IPS-20b (cell line): ENCODE data around the gene JOSD2.

Source experiments
- H3K27ac ChIP-seq: one replicate; pipeline ENCODE4 v1.5.1; 2013; ENCODE audit warnings: low read length
- H3K27me3 ChIP-seq: 2 replicates; pipeline ENCODE4 v1.6.1; 2013; ENCODE audit warnings: mild to moderate bottlenecking, low read length, inconsistent platforms; ENCODE audit not compliant: insufficient read depth
- H3K36me3 ChIP-seq: 2 replicates; pipeline ENCODE4 v1.6.1; 2013; ENCODE audit warnings: low read depth, mild to moderate bottlenecking, inconsistent platforms, low read length, moderate library complexity; ENCODE audit not compliant: insufficient read depth
- H3K4me1 ChIP-seq: 2 replicates; pipeline ENCODE4 v1.6.1; 2013; ENCODE audit warnings: mild to moderate bottlenecking, control low read depth, inconsistent platforms, low read length, moderate library complexity; ENCODE audit not compliant: insufficient read depth
- H3K4me3 ChIP-seq: 2 replicates; pipeline ENCODE4 v1.5.1; 2013; ENCODE audit warnings: mild to moderate bottlenecking, low read length, inconsistent platforms
- H3K9ac ChIP-seq: 2 replicates; pipeline ENCODE4 v1.6.1; 2013; ENCODE audit warnings: low read depth, mild to moderate bottlenecking, inconsistent platforms, low read length, moderate library complexity
- H3K9me3 ChIP-seq: 2 replicates; pipeline ENCODE4 v1.6.1; 2013; ENCODE audit warnings: mild to moderate bottlenecking, low read depth, low read length, inconsistent platforms; ENCODE audit not compliant: insufficient read depth

Gene JOSD2

DNA sequence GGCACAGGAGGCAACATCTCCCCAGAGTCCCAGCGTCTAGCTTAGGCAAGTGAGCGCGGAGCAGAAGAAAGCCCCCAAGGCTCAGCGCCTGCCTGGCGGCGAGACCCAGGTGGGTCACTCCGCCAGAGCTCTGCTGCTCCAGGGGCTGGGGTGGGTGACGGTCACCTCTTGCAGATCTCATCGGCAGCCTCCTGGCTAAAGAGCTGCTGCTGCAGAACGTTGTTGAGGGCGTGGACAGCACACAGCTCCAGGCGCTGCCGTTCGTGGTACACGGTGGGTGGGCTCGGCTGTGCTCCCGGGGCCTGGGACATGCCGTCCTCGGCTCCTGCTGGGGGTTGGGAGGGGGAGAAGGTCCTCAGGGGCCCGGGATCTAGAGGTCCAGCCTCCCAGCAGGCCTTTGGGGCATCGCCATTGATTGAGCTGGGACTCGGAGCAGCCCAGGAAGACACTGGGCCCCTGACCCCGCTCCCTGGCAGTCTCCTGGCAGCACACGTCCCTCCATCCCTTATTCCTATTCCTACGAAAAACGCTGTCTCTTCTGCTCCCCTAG lies 795 bp downstream of the JOSD2 start:
- H3K27ac ChIP-seq = no peak overlapping the region
- no peaks in the 10 kb centered on the region for H3K4me1 ChIP-seq
- H3K27me3 ChIP-seq = peaks cover 5% of the 10 kb centered on the region; the same call in 1 of the 2 replicates
- H3K9me3 ChIP-seq = peaks cover 18% of the 10 kb centered on the region
- H3K4me3 ChIP-seq = peak overlapping the region; percentile 60; the same call in 1 of the 2 replicates
- H3K36me3 ChIP-seq = no peaks in the 10 kb centered on the region
- no peak overlapping the region for H3K9ac ChIP-seq

DNA sequence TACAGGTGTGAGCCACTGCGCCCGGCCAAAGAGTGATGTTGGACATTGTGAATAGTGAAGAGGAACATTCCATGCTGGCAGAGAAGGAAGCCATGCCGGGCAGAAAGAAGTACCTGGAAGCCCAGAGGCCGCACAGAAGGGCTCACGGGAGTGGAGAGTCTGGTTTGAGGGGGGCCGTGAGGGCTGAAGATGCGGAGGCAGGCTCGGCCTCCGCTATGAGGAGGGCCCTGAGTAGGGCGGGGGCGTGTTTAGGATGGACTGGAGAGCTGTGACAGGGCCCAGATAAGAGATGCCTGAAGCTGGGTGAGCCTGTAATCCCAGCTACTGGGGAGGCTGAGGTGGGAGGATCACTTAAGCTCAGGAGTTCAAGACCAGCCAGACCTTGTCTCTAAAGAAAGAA lies 1.6 kb downstream of the JOSD2 start:
- Histone ChIP-seq H3K36me3 (no peaks in the 10 kb centered on the region), H3K27me3 (peaks cover 5% of the 10 kb centered on the region; the same call in 1 of the 2 replicates), H3K4me3 (no peak overlapping the region), H3K4me1 (no peaks in the 10 kb centered on the region), H3K27ac (no peak overlapping the region), H3K9me3 (peaks cover 17% of the 10 kb centered on the region), H3K9ac (no peak overlapping the region)

DNA sequence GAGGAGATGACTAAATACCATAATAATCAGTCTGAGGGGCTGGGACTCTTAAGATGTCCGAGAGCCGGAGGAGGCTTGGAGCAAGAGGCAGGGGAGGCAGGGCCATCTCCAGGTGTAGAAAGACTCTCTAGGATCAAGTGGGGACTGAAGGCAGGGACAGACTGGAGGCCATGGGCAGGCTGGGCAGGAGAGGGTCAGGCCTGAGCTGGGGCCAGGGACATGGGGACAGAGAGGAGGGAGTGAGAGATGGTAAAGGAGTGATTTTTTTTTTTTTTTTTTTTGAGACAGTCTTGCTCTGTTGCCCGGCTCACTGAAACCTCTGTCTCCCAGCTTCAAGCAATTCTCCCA lies 2.2 kb downstream of the JOSD2 start:
- no peaks in the 10 kb centered on the region for H3K4me1 ChIP-seq
- H3K27me3 ChIP-seq = peaks cover 5% of the 10 kb centered on the region; the same call in 1 of the 2 replicates
- no peak overlapping the region for H3K27ac ChIP-seq
- no peak overlapping the region for H3K9ac ChIP-seq
- no peak overlapping the region for H3K4me3 ChIP-seq
- no peaks in the 10 kb centered on the region for H3K36me3 ChIP-seq
- peaks cover 13% of the 10 kb centered on the region; the same call in 1 of the 2 replicates for H3K9me3 ChIP-seq

DNA sequence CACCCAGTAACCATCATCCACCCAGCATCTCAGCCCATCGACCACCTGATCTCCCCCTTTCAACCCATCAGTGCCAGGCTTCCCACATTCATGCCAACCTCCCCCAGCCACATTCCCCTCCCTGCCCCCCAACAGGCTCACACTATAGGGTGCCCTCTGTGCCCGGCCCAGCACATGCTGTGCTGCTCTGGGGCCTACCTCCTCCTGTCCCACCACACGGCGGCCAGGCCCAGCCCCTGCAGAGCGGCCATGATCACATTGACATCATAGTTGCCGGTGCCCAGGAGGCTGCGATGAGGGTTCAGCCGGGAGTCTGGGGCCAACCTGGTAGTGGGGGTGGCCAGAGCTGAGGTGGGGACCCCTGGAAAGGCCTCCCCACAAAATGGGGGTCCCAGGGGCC lies 3.6 kb downstream of the JOSD2 start:
- Histone ChIP-seq H3K27ac (no peak overlapping the region), H3K4me1 (no peaks in the 10 kb centered on the region), H3K4me3 (no peak overlapping the region), H3K36me3 (no peaks in the 10 kb centered on the region), H3K9me3 (peaks cover 13% of the 10 kb centered on the region; the same call in 1 of the 2 replicates), H3K9ac (no peak overlapping the region), H3K27me3 (peaks cover 5% of the 10 kb centered on the region; the same call in 1 of the 2 replicates)

DNA sequence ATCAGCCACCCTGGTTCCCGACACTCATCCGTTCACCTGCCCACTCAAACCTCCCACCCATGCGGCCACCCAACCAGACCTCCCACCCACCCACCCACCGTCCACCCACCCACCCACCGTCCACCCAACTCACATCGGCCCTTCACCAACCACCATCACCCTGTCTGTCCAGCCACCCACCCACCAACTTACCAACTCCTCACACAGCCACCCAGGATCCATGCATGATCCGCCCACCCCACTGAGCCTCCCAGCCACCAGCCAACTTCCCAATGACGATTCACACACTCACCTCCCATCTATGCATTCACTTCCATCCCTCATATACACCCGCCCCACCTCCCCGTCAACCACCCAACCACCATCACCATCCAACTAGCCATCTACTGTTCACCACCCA lies 4.3 kb downstream of the JOSD2 start:
- peaks cover 13% of the 10 kb centered on the region; the same call in 1 of the 2 replicates for H3K9me3 ChIP-seq
- no peak overlapping the region for H3K4me3 ChIP-seq
- H3K27ac ChIP-seq = no peak overlapping the region
- H3K36me3 ChIP-seq = no peaks in the 10 kb centered on the region
- no peak overlapping the region for H3K9ac ChIP-seq
- H3K4me1 ChIP-seq = no peaks in the 10 kb centered on the region
- H3K27me3 ChIP-seq = peaks cover 5% of the 10 kb centered on the region; the same call in 1 of the 2 replicates

DNA sequence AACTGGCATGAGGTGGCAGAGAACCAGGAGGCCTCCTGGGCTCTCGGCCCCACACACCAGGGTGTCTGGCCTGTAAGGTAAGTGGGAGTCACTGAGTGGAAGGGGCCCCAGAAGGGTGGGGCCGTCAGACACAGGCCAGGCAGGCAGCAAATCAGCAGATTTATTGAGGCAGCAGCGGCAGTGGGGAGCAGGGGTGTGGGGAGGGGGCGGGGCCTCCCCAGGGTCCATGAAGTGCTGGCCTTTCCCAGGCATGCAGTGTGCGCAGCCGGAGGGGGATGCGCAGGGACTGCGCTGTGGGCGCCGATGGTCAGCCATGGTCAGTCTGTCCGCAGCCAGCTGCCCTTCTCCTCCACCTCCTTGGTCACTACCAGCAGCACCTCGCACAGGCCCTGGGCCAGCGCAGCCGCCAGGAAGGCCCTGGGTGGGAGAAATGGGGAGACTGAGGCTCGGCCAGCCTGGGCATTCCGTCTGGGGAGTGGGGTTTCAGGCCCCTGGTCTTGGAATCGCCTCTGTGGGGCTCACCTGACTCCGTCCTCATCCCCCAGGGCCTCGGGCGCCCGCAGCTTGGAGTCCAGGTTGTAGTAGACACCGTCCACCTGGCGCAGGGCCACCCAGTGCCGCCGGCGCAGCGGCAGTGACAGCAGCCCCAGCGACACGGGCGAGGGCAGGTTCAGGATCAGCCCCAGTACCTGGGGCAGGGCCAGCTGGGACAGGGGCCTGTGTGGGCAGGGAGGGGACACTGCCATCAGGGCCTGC lies 5.0 kb downstream of the JOSD2 start:
- Histone ChIP-seq H3K9ac (no peak overlapping the region), H3K27ac (no peak overlapping the region), H3K9me3 (peaks cover 13% of the 10 kb centered on the region; the same call in 1 of the 2 replicates), H3K27me3 (peaks cover 6% of the 10 kb centered on the region), H3K4me3 (no peak overlapping the region), H3K4me1 (no peaks in the 10 kb centered on the region), H3K36me3 (no peaks in the 10 kb centered on the region)

DNA sequence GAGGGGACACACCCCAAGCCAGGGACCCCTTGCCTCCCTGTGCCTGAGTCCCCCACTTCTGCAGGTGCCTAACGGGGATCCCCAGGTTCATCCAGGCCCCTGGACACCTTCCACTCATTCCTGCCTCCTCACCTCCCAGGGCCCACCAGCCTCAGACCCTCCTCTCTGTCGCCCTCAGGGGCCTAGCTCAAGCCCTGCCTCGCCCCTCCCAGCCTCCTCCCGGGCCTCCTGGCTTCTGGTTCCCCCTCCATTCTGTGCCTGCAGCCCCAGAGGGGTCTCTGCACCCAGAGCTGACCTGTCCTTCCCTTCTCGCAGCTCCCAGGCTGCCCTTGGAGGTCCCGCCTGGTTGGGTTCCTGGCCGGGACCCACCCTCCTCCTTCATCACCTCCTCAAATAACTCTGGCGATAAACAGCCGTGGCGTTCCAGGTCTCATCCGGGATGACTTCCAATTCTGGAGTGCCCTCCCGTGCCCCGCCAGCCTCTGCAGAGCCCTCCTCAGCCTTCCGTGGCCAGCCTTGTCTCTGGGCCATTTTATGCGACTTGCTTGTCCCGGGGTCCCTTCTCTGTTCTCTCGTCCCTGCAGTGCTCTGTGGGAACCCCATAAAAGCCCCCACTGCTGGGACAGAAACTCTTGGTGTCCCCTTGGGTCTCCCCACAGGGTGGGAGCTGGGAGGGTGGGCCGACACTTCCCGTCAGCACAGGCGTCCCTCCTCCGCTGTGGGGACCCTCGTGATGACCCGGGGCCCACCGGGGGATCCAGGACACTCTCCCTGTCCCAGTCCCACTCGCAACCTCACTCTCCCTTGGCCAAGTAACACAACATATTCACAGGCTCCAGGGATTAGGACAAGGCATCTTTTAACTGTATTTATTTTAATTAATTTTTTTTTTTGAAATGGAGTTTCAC lies 9.2 kb downstream of the JOSD2 start:
- H3K27me3 ChIP-seq = peaks cover 40% of the 10 kb centered on the region

DNA sequence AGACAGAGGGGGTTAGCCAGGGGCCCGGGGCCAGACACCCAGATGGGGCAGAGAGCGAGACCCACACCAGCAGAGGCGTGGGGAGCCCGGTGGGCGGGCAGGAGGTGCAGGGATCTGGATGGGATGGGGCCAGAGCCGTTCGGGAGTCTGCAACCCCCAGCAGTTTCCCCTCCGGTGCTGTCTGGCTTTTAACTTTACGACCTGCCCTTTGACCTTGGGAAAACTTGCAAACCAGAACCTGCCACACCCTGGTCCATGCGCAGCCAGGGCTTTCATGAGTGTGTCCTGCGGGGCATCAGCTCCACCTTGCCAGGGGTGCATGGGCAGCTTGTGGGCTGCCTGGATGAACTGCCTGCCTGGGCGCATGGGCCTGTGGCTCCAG lies 9.8 kb downstream of the JOSD2 start:
- no peak overlapping the region for H3K27ac ChIP-seq
- no peaks in the 10 kb centered on the region for H3K36me3 ChIP-seq
- H3K27me3 ChIP-seq = peaks cover 46% of the 10 kb centered on the region
- H3K9me3 ChIP-seq = peaks cover 22% of the 10 kb centered on the region
- no peak overlapping the region for H3K4me3 ChIP-seq
- H3K4me1 ChIP-seq = no peaks in the 10 kb centered on the region
- no peak overlapping the region for H3K9ac ChIP-seq

More for the DNA sequence above, 9.2 kb downstream of the JOSD2 start:
- no peaks in the 10 kb centered on the region for H3K36me3 ChIP-seq
- no peak overlapping the region for H3K4me3 ChIP-seq
- H3K9me3 ChIP-seq = peaks cover 22% of the 10 kb centered on the region
- no peak overlapping the region for H3K27ac ChIP-seq
- no peak overlapping the region for H3K9ac ChIP-seq
- no peaks in the 10 kb centered on the region for H3K4me1 ChIP-seq

DNA sequence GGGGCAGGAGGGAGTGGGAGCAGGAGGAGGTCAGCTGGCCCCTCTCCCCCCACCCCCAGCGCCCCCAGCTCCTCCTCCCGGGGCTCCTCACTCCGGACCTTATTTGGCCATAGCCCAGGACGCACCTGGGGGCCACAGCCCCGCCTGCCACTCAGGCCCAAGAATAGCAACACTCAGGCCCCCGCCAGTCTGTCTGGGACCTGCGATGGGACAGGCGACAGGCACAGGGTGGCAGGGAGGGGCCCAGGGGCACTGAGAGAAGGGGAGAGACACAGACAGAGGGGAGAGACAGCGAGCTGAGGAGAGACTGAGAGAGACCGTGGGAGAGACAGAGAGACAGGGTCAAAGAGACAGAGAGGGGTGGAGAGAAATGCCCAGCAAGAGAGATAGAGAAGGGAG lies 10.2 kb downstream of the JOSD2 start:
- Histone ChIP-seq H3K9ac (no peak overlapping the region), H3K36me3 (no peaks in the 10 kb centered on the region), H3K27me3 (peaks cover 47% of the 10 kb centered on the region), H3K4me3 (no peak overlapping the region), H3K9me3 (peaks cover 19% of the 10 kb centered on the region), H3K4me1 (no peaks in the 10 kb centered on the region), H3K27ac (no peak overlapping the region)

DNA sequence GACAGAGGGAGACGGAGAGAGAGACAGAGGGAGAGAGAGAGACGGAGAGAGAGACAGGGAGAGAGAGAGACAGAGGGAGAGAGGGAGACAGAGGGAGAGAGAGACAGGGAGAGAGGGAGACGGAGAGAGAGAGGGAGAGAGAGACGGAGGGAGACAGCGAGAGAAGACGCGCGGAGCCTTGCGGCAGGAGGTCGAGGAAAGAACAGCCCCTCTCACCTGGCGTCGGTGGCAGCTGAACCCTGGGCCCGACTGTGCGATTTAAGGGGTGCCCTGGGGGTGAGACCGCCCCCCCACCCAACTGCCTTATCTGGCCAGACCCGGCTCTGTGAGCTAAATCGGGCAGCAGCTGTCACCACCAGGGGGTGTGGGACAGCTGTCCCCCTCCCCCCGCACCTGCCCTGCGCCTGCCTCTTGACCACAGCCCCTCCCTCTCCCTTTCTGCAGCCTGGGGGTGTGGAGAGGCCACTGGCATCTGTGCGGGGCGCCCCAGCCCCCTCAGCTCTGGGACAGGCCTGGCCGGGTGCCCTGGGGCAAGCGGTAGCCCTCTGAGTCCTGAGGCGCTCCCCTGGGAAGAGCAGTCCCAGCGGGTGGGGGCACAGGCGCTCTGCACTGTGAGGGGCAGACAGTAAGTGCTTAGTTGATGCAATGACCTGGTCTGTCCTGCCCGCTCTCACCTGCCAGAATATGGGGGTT lies 10.8 kb downstream of the JOSD2 start:
- Histone ChIP-seq H3K4me1 (no peaks in the 10 kb centered on the region), H3K36me3 (no peaks in the 10 kb centered on the region), H3K4me3 (peak overlapping the region; percentile 4; the same call in 1 of the 2 replicates), H3K9ac (no peak overlapping the region), H3K27ac (no peak overlapping the region), H3K27me3 (peaks cover 51% of the 10 kb centered on the region), H3K9me3 (peaks cover 16% of the 10 kb centered on the region)
